Transverse colon (tissue), 4 donors: Measurements from ENCODE around the gene B3GALT2.

Experiments
- EP300 ChIP-seq: sonication (generic); formaldehyde crosslinking; IDR thresholded peaks from one replicate; pipeline ENCODE4 v1.6.1; 2017; ENCODE audit warnings: antibody characterized with exemption, low read depth
- POLR2AphosphoS5 ChIP-seq, 3 donors: sonication (generic); formaldehyde crosslinking; IDR thresholded peaks; one replicate each; pipeline ENCODE4 v1.6.1; 2016; ENCODE audit warnings: antibody characterized with exemption in 3 of 3
- TF ChIP-seq, protein P1 (sequence below), 5 experiments: fragments of 200-600 bp in 3 of 5; fragments of 450-650 bp in 2 of 5; sonication (generic) in 3 of 5; IDR thresholded peaks; 1 replicate in 2 of 5; 2 replicates in 3 of 5; pipeline ENCODE4 v1.5.1; 2016 to 2017; ENCODE audit warnings: antibody characterized with exemption in 5 of 5, inconsistent platforms in 3 of 5, mild to moderate bottlenecking in 2 of 5, moderate library complexity in 1 of 5

- TF ChIP-seq, protein P1, sequence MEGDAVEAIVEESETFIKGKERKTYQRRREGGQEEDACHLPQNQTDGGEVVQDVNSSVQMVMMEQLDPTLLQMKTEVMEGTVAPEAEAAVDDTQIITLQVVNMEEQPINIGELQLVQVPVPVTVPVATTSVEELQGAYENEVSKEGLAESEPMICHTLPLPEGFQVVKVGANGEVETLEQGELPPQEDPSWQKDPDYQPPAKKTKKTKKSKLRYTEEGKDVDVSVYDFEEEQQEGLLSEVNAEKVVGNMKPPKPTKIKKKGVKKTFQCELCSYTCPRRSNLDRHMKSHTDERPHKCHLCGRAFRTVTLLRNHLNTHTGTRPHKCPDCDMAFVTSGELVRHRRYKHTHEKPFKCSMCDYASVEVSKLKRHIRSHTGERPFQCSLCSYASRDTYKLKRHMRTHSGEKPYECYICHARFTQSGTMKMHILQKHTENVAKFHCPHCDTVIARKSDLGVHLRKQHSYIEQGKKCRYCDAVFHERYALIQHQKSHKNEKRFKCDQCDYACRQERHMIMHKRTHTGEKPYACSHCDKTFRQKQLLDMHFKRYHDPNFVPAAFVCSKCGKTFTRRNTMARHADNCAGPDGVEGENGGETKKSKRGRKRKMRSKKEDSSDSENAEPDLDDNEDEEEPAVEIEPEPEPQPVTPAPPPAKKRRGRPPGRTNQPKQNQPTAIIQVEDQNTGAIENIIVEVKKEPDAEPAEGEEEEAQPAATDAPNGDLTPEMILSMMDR (IDR thresholded peaks at IDR 0.05) = peak; percentile 70 to 86 (median 79)
- TF ChIP-seq POLR2AphosphoS5 (IDR thresholded peaks at IDR 0.05) = no peak
- no peak for TF ChIP-seq EP300
These were observed 3.3 kb downstream of the B3GALT2 start for GRCh38 chr1:193183019-193183627.
